Right lobe of liver (tissue), 6 donors: ENCODE measurements around the gene PLXNA4. TPM values are rescaled to one million over a fixed set of nuclear protein-coding genes. Genes with fewer than 3 reads are reported as not detected.

ENCODE experiments used
- ATAC-seq, 4 donors: fragments of 200-7000 bp; cut with Tn5 transposase; one replicate each; pipeline ENCODE4 v1.9.1; 2020; ENCODE audit warnings: mild to moderate bottlenecking in 4 of 4, moderate library complexity in 4 of 4
- DNase-seq, 3 donors: peaks; one replicate each; pipeline ENCODE4 v3.0.0-alpha.2; 2020
- H3K27ac ChIP-seq, 3 donors: fragments of 200-600 bp; one replicate each; pipeline ENCODE4 v1.8.0; 2022
- H3K27me3 ChIP-seq, 2 donors: fragments of 200-600 bp; one replicate each; pipeline ENCODE4 v1.8.0; 2022
- H3K36me3 ChIP-seq, 4 donors: fragments of 200-600 bp; sonication (generic) in 1 of 4; one replicate each; pipeline versions ENCODE4 v1.5.1 to v1.8.0; 2017 to 2022; ENCODE audit warnings: control low read depth in 1 of 4
- H3K4me1 ChIP-seq, 4 donors: fragments of 200-600 bp; sonication (generic) in 1 of 4; one replicate each; pipeline versions ENCODE4 v1.5.1 to v1.8.0; 2017 to 2022; ENCODE audit warnings: control low read depth in 1 of 4
- H3K4me3 ChIP-seq, 3 donors: fragments of 200-600 bp; one replicate each; pipeline ENCODE4 v1.8.0; 2022
- H3K9me3 ChIP-seq, 4 donors: fragments of 200-600 bp; sonication (generic) in 1 of 4; one replicate each; pipeline versions ENCODE4 v1.5.1 to v1.8.0; 2017 to 2022; ENCODE audit warnings: control low read depth in 1 of 4
- POLR2A ChIP-seq: fragments of 450-650 bp; IDR thresholded peaks from one replicate; pipeline ENCODE4 v1.6.1; 2017; ENCODE audit warnings: antibody characterized with exemption, mild to moderate bottlenecking
- WGBS: methylation state at CpG from one replicate; pipeline ENCODE4 v1.1.6; 2018; ENCODE audit warnings: low coverage, low lambda C conversion rate; ENCODE audit not compliant: insufficient coverage; ENCODE audit errors: missing lambda C conversion rate; 5-methylcytosine and 5-hydroxymethylcytosine counted together
- intact Hi-C, 2 donors: fragments of 100-400 bp; cut with DNase I; formaldehyde crosslinking; loops; one replicate each; pipeline versions ENCODE4 v1.11.2 to v1.14.1; 2022
- total RNA-seq, 6 experiments: library from RNA; depleted of rRNA in 2 of 6; stranded (reverse); fragments of >200 nt in 2 of 6; fragmentation: NEBNext Ultra II Directional in 3 of 6; extraction: Animal tissue kit (Norgen Biotek cat#: 25700) in 3 of 6; gene quantifications; one replicate each; pipeline versions ENCODE4 v1.1.0 to v1.2.4, GENCODE V29; 2016 to 2023
- TF ChIP-seq, protein P1 (sequence below), 4 donors: fragments of 200-600 bp in 3 of 4; fragments of 450-650 bp in 1 of 4; IDR thresholded peaks; one replicate each; pipeline versions ENCODE4 v1.5.1 to v1.8.0; 2016 to 2022; ENCODE audit warnings: antibody characterized with exemption in 4 of 4, mild to moderate bottlenecking in 2 of 4
- donor health status: DM: no; HTN: yes; CAD: no.
- donor health status: DM: no; HTN: no; CAD: no.
- donor health status: DM: no; HTN: no; CAD: no.
- donor health status: DM: no; HTN: yes; CAD: no.
- donor health status: DM: no; HTN: yes; CAD: no.

The PLXNA4 gene
- total RNA-seq, 6 experiments from 2014 or later, result 0.17 to 0.90 (median 0.30) TPM

DNA sequence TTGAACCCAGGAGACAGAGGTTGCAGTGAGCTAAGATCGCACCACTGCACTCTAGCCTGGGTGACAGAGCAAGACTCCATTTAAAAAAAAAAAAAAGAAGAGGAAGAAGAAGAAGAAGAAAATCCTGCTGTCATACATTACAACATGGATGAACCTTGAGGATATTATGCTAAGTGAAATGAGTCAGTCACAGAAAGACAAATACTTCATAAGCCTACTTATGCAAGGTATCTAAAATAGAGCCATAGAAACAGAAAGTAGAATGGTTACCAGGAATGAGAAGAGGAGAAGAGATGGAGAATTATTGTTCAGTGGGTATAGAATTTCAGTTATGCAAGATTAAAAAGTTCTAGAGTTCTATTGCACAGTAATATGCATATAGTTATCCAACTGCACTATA, 466.5 kb downstream of the PLXNA4 start:
- H3K27me3 ChIP-seq, result no peaks in the 10 kb centered on the region
- ATAC-seq (no peak), DNase-seq (no peak)
- no peaks in the 10 kb centered on the region for H3K36me3 ChIP-seq
- H3K4me3 ChIP-seq, result no peak overlapping the region
- intact Hi-C loops, result no loop called here
- WGBS, result no CpG with 5 or more reads among the region's 1 CpG
- no peaks in the 10 kb centered on the region for H3K4me1 ChIP-seq
- H3K9me3 ChIP-seq, result no peaks in the 10 kb centered on the region
- H3K27ac ChIP-seq, result no peak overlapping the region
- no peak for TF ChIP-seq POLR2A
- TF ChIP-seq, protein P1, sequence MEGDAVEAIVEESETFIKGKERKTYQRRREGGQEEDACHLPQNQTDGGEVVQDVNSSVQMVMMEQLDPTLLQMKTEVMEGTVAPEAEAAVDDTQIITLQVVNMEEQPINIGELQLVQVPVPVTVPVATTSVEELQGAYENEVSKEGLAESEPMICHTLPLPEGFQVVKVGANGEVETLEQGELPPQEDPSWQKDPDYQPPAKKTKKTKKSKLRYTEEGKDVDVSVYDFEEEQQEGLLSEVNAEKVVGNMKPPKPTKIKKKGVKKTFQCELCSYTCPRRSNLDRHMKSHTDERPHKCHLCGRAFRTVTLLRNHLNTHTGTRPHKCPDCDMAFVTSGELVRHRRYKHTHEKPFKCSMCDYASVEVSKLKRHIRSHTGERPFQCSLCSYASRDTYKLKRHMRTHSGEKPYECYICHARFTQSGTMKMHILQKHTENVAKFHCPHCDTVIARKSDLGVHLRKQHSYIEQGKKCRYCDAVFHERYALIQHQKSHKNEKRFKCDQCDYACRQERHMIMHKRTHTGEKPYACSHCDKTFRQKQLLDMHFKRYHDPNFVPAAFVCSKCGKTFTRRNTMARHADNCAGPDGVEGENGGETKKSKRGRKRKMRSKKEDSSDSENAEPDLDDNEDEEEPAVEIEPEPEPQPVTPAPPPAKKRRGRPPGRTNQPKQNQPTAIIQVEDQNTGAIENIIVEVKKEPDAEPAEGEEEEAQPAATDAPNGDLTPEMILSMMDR (IDR thresholded peaks at IDR 0.05), result no peak

DNA sequence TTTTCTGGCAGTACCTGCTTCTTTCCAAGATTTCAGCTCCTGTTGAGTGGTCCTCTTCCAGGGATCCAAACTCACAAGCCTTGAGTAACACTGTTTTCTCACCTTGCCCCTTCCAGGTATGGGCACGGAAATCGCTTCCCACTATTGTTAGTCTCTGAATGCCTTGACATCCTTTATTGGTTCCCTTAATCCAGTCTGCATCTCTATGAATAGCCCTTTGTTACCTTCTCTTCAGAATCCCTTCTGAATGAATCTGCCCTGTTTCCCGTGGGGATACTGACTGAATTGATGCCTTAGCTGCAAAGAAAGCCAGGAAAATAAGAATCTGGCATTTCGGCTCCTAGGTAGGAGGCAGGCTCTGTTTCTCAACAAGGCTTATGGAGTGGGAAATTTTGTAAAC, 467.7 kb downstream of the PLXNA4 start:
- H3K27ac ChIP-seq, result no peak overlapping the region
- no peaks in the 10 kb centered on the region for H3K4me1 ChIP-seq
- no peaks in the 10 kb centered on the region for H3K27me3 ChIP-seq
- H3K9me3 ChIP-seq, result no peaks in the 10 kb centered on the region
- DNase-seq (no peak), ATAC-seq (no peak)
- no peaks in the 10 kb centered on the region for H3K36me3 ChIP-seq
- no peak overlapping the region for H3K4me3 ChIP-seq
- TF ChIP-seq, protein P1 (IDR thresholded peaks at IDR 0.05), result no peak
- no peak for TF ChIP-seq POLR2A
- WGBS, result 42% methylated on average over 4 of the region's 4 CpGs
- intact Hi-C loops, result no loop called here

DNA sequence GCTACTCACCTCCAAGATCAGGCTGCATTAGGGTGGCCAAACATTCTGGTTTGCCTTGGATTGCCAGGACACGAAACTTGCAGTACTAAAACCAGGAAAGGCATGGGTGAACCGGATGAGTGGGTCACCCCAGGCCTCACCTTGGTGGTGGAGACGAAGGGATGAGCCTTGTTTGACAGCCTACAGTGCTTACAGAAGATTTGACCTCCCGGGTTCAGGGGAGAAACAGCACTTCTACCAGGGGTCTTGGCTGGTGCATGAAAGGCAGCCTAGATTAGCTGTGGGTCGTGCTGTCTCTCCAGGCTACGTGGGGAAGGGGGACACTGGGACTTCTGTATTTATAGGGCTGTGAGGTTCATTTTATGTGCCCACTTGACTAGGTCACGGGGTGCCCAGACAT, 469.8 kb downstream of the PLXNA4 start:
- no peaks in the 10 kb centered on the region for H3K27me3 ChIP-seq
- H3K4me3 ChIP-seq, result no peak overlapping the region
- no peak for DNase-seq
- intact Hi-C loops, result no loop called here
- no peaks in the 10 kb centered on the region for H3K36me3 ChIP-seq
- no peak overlapping the region for H3K27ac ChIP-seq
- H3K4me1 ChIP-seq, result no peaks in the 10 kb centered on the region
- ATAC-seq, result no peak
- no peak for TF ChIP-seq POLR2A
- TF ChIP-seq, protein P1 (IDR thresholded peaks at IDR 0.05), result no peak
- 58% methylated on average over 5 of the region's 7 CpGs for WGBS
- H3K9me3 ChIP-seq, result no peaks in the 10 kb centered on the region

DNA sequence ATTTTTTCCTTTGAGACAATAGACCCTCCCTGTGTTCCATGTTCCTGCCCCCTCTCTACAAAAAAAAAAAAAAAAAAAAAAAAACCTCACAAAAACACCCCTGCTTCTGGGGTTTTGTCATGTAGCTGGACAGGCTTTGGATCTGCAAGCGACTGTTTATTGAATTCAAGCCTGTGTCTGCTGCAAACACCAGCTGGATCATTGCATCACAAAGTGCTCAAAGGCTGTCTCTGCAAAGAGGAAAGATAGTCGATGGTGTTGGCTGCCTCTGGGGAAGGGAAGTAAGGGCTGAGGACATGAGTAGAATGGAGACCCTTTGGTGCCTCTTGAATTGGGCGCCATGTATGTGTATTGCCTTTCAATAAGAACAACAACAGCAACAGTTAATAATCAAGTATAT, 471.2 kb downstream of the PLXNA4 start:
- no peak for ATAC-seq
- intact Hi-C loops, result no loop called here
- TF ChIP-seq, protein P1 (IDR thresholded peaks at IDR 0.05), result no peak
- no peak for TF ChIP-seq POLR2A
- DNase-seq, result no peak
- H3K9me3 ChIP-seq, result no peaks in the 10 kb centered on the region
- H3K27me3 ChIP-seq, result no peaks in the 10 kb centered on the region
- no peak overlapping the region for H3K27ac ChIP-seq
- H3K36me3 ChIP-seq, result no peaks in the 10 kb centered on the region
- no peaks in the 10 kb centered on the region for H3K4me1 ChIP-seq
- no peak overlapping the region for H3K4me3 ChIP-seq
- WGBS, result 62% methylated on average over 3 of the region's 3 CpGs

DNA sequence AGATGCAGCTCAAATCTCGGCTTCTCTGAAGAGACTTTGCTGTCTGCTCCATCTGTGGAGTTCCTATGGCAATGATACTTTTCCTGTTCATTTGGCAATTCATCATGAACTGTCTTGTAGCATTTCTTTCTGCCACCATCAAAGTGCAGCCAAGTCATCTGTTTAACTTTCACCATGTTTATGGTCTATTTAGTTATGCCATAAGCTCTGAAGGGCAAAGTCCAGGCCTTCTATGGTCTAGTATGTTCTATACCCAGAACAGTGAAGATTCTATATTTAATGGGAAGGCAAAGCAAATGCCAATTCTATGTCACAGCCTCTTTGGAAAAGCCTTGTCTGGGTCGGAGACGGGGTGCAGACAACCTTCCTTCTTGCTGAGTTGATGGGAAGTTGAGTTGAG, 472.6 kb downstream of the PLXNA4 start:
- Histone ChIP-seq H3K4me1 (no peaks in the 10 kb centered on the region), H3K36me3 (no peaks in the 10 kb centered on the region), H3K27me3 (no peaks in the 10 kb centered on the region), H3K27ac (no peak overlapping the region), H3K4me3 (no peak overlapping the region), H3K9me3 (no peaks in the 10 kb centered on the region)
- DNase-seq (no peak), ATAC-seq (no peak)
- intact Hi-C loops, result no loop called here
- TF ChIP-seq POLR2A, result no peak
- TF ChIP-seq, protein P1 (IDR thresholded peaks at IDR 0.05), result no peak
- WGBS, result 44% methylated on average over 1 of the region's 3 CpGs
